H1 (cell line): ENCODE data around the gene DMAC1. TPM values are rescaled to one million over a fixed set of nuclear protein-coding genes. Genes with fewer than 3 reads are reported as not detected.

Experiments used
- CTCF ChIA-PET: fragments of 300-600 bp; sonication (Branson Sonifier 250); formaldehyde crosslinking; loops from one replicate; lab custom pipeline; 2021; ENCODE audit not compliant: partially characterized antibody; lab: Charles Lee
- POLR2A ChIA-PET: fragments of 300-600 bp; sonication (Branson Sonifier 250); formaldehyde crosslinking; loops from one replicate; lab custom pipeline; 2021; ENCODE audit warnings: inconsistent platforms; ENCODE audit not compliant: partially characterized antibody; lab: Charles Lee
- DNase-seq, 2 experiments: peaks; one replicate each; pipeline versions ENCODE4 v3.0.0 to v3.0.0-alpha.2; 2010 to 2022; ENCODE audit warnings: low spot score in 2 of 2, low read depth in 1 of 2, mixed read lengths in 1 of 2
- FAIRE-seq: peaks from 2 replicates; lab custom pipeline; 2011; peaks lifted over from hg19 to GRCh38; lab: Jason Lieb, UNC
- H2AFZ ChIP-seq: 2 replicates; pipeline ENCODE4 v1.8.1; 2012; ENCODE audit warnings: low read length, inconsistent platforms
- H2AK5ac ChIP-seq: 2 replicates; pipeline ENCODE4 v1.6.1; 2013; ENCODE audit warnings: low read depth, low read length
- H2BK120ac ChIP-seq: replicated peaks from 2 replicates; pipeline ENCODE3; 2013; ENCODE audit warnings: low read depth, low read length, inconsistent platforms
- H2BK12ac ChIP-seq: 2 replicates; pipeline ENCODE4 v1.6.1; 2013; ENCODE audit warnings: low read depth, low read length
- H2BK15ac ChIP-seq: 2 replicates; pipeline ENCODE4 v1.6.1; 2013; ENCODE audit warnings: low read length
- H2BK20ac ChIP-seq: 2 replicates; pipeline ENCODE4 v1.6.1; 2013; ENCODE audit warnings: low read length
- H2BK5ac ChIP-seq: 2 replicates; pipeline ENCODE4 v1.6.1; 2013; ENCODE audit warnings: low read depth, low read length
- H3K14ac ChIP-seq: 2 replicates; pipeline ENCODE4 v1.6.1; 2013; ENCODE audit warnings: inconsistent platforms; ENCODE audit not compliant: insufficient read length
- H3K18ac ChIP-seq: 2 replicates; pipeline ENCODE4 v1.6.1; 2013; ENCODE audit warnings: low read length; ENCODE audit errors: extremely low read depth
- H3K23ac ChIP-seq: 2 replicates; pipeline ENCODE4 v1.6.1; 2013; ENCODE audit warnings: inconsistent platforms; ENCODE audit not compliant: insufficient read length
- H3K23me2 ChIP-seq: 2 replicates; pipeline ENCODE4 v1.6.1; 2013; ENCODE audit warnings: low read depth, low read length
- H3K27ac ChIP-seq: 2 replicates; pipeline ENCODE4 v1.6.1; 2011; ENCODE audit warnings: low read depth, low read length, inconsistent platforms
- H3K27me3 ChIP-seq, 4 experiments: replicated peaks in 1 of 4; 1 replicate in 1 of 4; 2 replicates in 3 of 4; pipeline versions ENCODE4 v1.6.1 to v1.8.1; 2011 to 2013; ENCODE audit warnings: low read length in 3 of 4, mild to moderate bottlenecking in 3 of 4, inconsistent platforms in 2 of 4, mixed read lengths in 2 of 4, moderate library complexity in 1 of 4; ENCODE audit not compliant: control insufficient read depth in 3 of 4, insufficient read depth in 3 of 4; ENCODE audit errors: extremely low read depth in 1 of 4
- H3K36me3 ChIP-seq, 4 experiments: 2 replicates each; pipeline versions ENCODE4 v1.6.1 to v1.8.1; 2011 to 2013; ENCODE audit warnings: mild to moderate bottlenecking in 4 of 4, low read length in 3 of 4, moderate library complexity in 2 of 4, control low read depth in 1 of 4, inconsistent platforms in 1 of 4; ENCODE audit not compliant: insufficient read depth in 4 of 4, control insufficient read depth in 2 of 4
- H3K4ac ChIP-seq: replicated peaks from 2 replicates; pipeline ENCODE3; 2013; ENCODE audit warnings: low read length, low read depth, mixed read lengths, inconsistent platforms; ENCODE audit not compliant: insufficient read length
- H3K4me1 ChIP-seq, 4 experiments: replicated peaks in 1 of 4; 1 replicate in 1 of 4; 2 replicates in 3 of 4; pipeline versions ENCODE4 v1.6.1 to v1.8.1; 2011 to 2013; ENCODE audit warnings: low read length in 3 of 4, inconsistent platforms in 2 of 4, mixed read lengths in 1 of 4; ENCODE audit not compliant: insufficient read depth in 4 of 4, control insufficient read depth in 3 of 4
- H3K4me2 ChIP-seq, 2 experiments: 2 replicates each; pipeline versions ENCODE4 v1.6.1 to v1.8.1; 2011 to 2013; ENCODE audit warnings: low read depth in 2 of 2, low read length in 2 of 2, control low read depth in 1 of 2, inconsistent platforms in 1 of 2, mild to moderate bottlenecking in 1 of 2; ENCODE audit not compliant: insufficient read depth in 1 of 2
- H3K4me3 ChIP-seq, 4 experiments: fragments of 200-600, 300-600 bp in 1 of 4; sonication (generic), shearing (Covaris generic), sonication (Bioruptor Twin) in 1 of 4; 2 replicates each; pipeline versions ENCODE4 v1.5.1 to v1.8.1; 2011 to 2016; ENCODE audit warnings: low read length in 4 of 4, low read depth in 3 of 4, control low read depth in 2 of 4, inconsistent platforms in 2 of 4, mild to moderate bottlenecking in 2 of 4, mixed read lengths in 1 of 4, moderate library complexity in 1 of 4; ENCODE audit not compliant: insufficient read depth in 2 of 4; ENCODE audit errors: extremely low read depth in 1 of 4
- H3K56ac ChIP-seq: replicated peaks from 2 replicates; pipeline ENCODE3; 2013; ENCODE audit warnings: low read depth, mild to moderate bottlenecking, mixed read lengths, low read length, inconsistent platforms; ENCODE audit not compliant: insufficient read length
- H3K79me1 ChIP-seq: 2 replicates; pipeline ENCODE4 v1.6.1; 2013; ENCODE audit warnings: low read depth, low read length, control low read depth
- H3K79me2 ChIP-seq, 2 experiments: 2 replicates each; pipeline versions ENCODE4 v1.6.1 to v1.8.1; 2012 to 2013; ENCODE audit warnings: low read length in 2 of 2, mild to moderate bottlenecking in 2 of 2, inconsistent platforms in 1 of 2; ENCODE audit not compliant: insufficient read depth in 2 of 2, control insufficient read depth in 1 of 2
- H3K9ac ChIP-seq, 4 experiments: replicated peaks in 1 of 4; 1 replicate in 1 of 4; 2 replicates in 3 of 4; pipeline versions ENCODE4 v1.6.1 to v1.8.1; 2011 to 2013; ENCODE audit warnings: low read depth in 3 of 4, low read length in 3 of 4, control low read depth in 2 of 4, mild to moderate bottlenecking in 2 of 4, moderate library complexity in 2 of 4, inconsistent platforms in 1 of 4; ENCODE audit errors: extremely low read depth in 1 of 4
- H3K9me3 ChIP-seq, 2 experiments: 2 replicates each; pipeline versions ENCODE4 v1.6.1 to v1.8.1; 2012 to 2013; ENCODE audit warnings: mild to moderate bottlenecking in 2 of 2, moderate library complexity in 2 of 2, control low read depth in 1 of 2, inconsistent platforms in 1 of 2, low read depth in 1 of 2, low read length in 1 of 2, mixed read lengths in 1 of 2; ENCODE audit not compliant: insufficient read depth in 2 of 2
- H4K20me1 ChIP-seq, 2 experiments: replicated peaks in 1 of 2; 2 replicates each; pipeline versions ENCODE3 to v1.8.1; 2011 to 2013; ENCODE audit warnings: inconsistent platforms in 2 of 2, low read length in 2 of 2, mild to moderate bottlenecking in 1 of 2; ENCODE audit not compliant: insufficient read depth in 2 of 2, control insufficient read depth in 1 of 2
- H4K5ac ChIP-seq: 2 replicates; pipeline ENCODE4 v1.6.1; 2013; ENCODE audit warnings: low read length, low read depth, mixed read lengths, inconsistent platforms; ENCODE audit not compliant: insufficient read length
- H4K8ac ChIP-seq: 2 replicates; pipeline ENCODE4 v1.8.0; 2013; ENCODE audit warnings: mild to moderate bottlenecking, moderate library complexity, low read length, inconsistent platforms; ENCODE audit not compliant: insufficient read depth; ENCODE audit errors: extremely low read depth
- H4K91ac ChIP-seq: replicated peaks from 2 replicates; pipeline ENCODE3; 2013; ENCODE audit warnings: low read length, mixed read lengths, inconsistent platforms; ENCODE audit not compliant: insufficient read length
- WGBS, 2 experiments: shearing (Covaris generic) in 1 of 2; methylation state at CpG; one replicate each; pipeline versions ENCODE4 v1.1.6 to v1.1.7; 2013 to 2015; ENCODE audit warnings: low lambda C conversion rate in 2 of 2, mixed read lengths in 2 of 2, inconsistent platforms in 1 of 2, low coverage in 1 of 2, missing lambda C conversion rate in 1 of 2; ENCODE audit not compliant: insufficient replicate concordance in 2 of 2, insufficient coverage in 1 of 2, insufficient read length in 1 of 2; ENCODE audit errors: extremely low coverage in 1 of 2, missing lambda C conversion rate in 1 of 2; 5-methylcytosine and 5-hydroxymethylcytosine counted together
- polyA plus RNA-seq, 7 experiments: library from polyadenylated mRNA; depleted of rRNA in 3 of 7; stranded (reverse) in 5 of 7; unstranded in 2 of 7; fragments of >200 nt in 5 of 7; fragments of 200-250 nt in 2 of 7; gene quantifications; 1 replicate in 5 of 7; 2 replicates in 1 of 7; 4 replicates in 1 of 7; pipeline versions ENCODE4 v1.2.1 to v1.2.3, GENCODE V29; 2011 to 2013; ENCODE audit warnings: missing spikeins in 2 of 7, mixed read lengths in 2 of 7
- total RNA-seq: library from RNA; stranded (reverse); fragmentation: NEBNext Ultra II Directional; extraction: Animal tissue kit (Norgen Biotek cat#: 25700); gene quantifications from 2 replicates; pipeline ENCODE4 v1.2.1, GENCODE V29; 2021
- TF ChIP-seq, protein P1 (sequence below): IDR thresholded peaks from 2 replicates; pipeline ENCODE4 v1.6.1; 2012; ENCODE audit warnings: inconsistent platforms

Gene DMAC1
- total and polyA plus RNA-seq, 2 of the 8 experiments (the other 6 are each of a cell fraction or from before 2014, with no cell fraction given) = 30.4 to 89.4 TPM

DNA sequence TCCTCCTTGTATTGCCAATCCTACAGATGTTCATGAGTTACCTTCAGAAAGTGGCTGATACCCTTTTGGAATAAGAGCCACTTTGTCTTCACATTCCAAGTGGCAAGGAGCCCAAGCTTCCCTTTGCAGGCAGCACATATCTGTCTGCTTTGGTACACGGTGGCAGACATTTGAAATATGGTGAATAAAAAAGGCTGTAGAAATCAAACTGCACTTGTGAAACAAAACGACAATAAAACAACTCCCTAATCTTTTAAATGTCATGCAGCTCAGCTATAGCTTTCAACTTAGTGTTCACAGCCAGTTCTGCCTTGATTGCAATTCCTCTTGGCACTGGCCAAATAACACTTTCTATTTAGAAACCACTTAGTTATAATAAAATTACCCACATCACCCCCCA, 35.0 kb upstream of the DMAC1 start:
- H3K36me3 ChIP-seq = no peaks in the 10 kb centered on the region
- H3K79me2 ChIP-seq = no peaks in the 10 kb centered on the region
- H2AK5ac ChIP-seq = no peak overlapping the region
- no peak overlapping the region for H3K23ac ChIP-seq
- no peak overlapping the region for H3K4me2 ChIP-seq
- TF ChIP-seq, protein P1, sequence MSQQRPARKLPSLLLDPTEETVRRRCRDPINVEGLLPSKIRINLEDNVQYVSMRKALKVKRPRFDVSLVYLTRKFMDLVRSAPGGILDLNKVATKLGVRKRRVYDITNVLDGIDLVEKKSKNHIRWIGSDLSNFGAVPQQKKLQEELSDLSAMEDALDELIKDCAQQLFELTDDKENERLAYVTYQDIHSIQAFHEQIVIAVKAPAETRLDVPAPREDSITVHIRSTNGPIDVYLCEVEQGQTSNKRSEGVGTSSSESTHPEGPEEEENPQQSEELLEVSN = no peak
- FAIRE-seq = no peak
- CTCF ChIA-PET = interaction anchor here (0.5 to 4.6 kb wide), 2 partner anchors 9 to 746 kb away, joined by 3 to 26 read pairs; no protein-coding TSS in a partner anchor
- H3K9ac ChIP-seq = no peak overlapping the region
- no peak overlapping the region for H3K4ac ChIP-seq
- H3K27me3 ChIP-seq = no peaks in the 10 kb centered on the region
- H2BK5ac ChIP-seq = no peak overlapping the region
- H3K79me1 ChIP-seq = no peaks in the 10 kb centered on the region
- H2BK15ac ChIP-seq = no peak overlapping the region
- no peak overlapping the region for H3K14ac ChIP-seq
- no peaks in the 10 kb centered on the region for H3K23me2 ChIP-seq
- H3K4me1 ChIP-seq = no peaks in the 10 kb centered on the region
- H3K9me3 ChIP-seq = no peaks in the 10 kb centered on the region
- H4K20me1 ChIP-seq = no peaks in the 10 kb centered on the region
- POLR2A ChIA-PET = no interaction called here
- no peak overlapping the region for H3K18ac ChIP-seq
- WGBS, 2 experiments = 95% methylated on average over 2 of the region's 2 CpGs; no CpG with 5 or more reads in 1 of the 2 experiments
- DNase-seq = no peak
- no peak overlapping the region for H2BK20ac ChIP-seq
- no peak overlapping the region for H3K56ac ChIP-seq
- H3K4me3 ChIP-seq = no peak overlapping the region
- no peak overlapping the region for H3K27ac ChIP-seq
- H4K5ac ChIP-seq = no peak overlapping the region
- no peak overlapping the region for H4K91ac ChIP-seq
- H2BK120ac ChIP-seq = no peak overlapping the region
- H2BK12ac ChIP-seq = no peak overlapping the region
- H2AFZ ChIP-seq = no peak overlapping the region
- H4K8ac ChIP-seq = no peak overlapping the region
